ENCODE results near the gene CDT1. TPM values are rescaled to one million over a fixed set of nuclear protein-coding genes. Genes with fewer than 3 reads are reported as not detected.

Gene CDT1
- total and polyA plus RNA-seq, 9 donors, result 0.18 to 3.2 (median 0.95) TPM; not detected in 1

- peak overlapping the region; percentile 65 for H3K4me3 ChIP-seq
- no peaks in the 10 kb centered on the region for H3K36me3 ChIP-seq
- H3K9me3 ChIP-seq, result no peaks in the 10 kb centered on the region
- peaks cover 7% of the 10 kb centered on the region for H3K4me1 ChIP-seq (ENCODE audit: insufficient read depth)
- peak overlapping the region; percentile 56 to 93 for H3K27ac ChIP-seq
- peak; percentile 88 for TF ChIP-seq POLR2A (IDR thresholded peaks at IDR 0.05)
- TF ChIP-seq CTCF (IDR thresholded peaks at IDR 0.05), result no peak
- no peaks in the 10 kb centered on the region for H3K27me3 ChIP-seq
- WGBS, 3 donors, result 1% methylated on average over 43 to 65 of the region's 65 CpGs
- peak; percentile 82 to 91 (median 86) for DNase-seq
- intact Hi-C loops (cut with DNase I), result loop anchor here in 2 of 4 donors (1.0 to 5.0 kb wide), 2 partner anchors 8 to 46 kb away; partner anchors contain the start of genes CDT1 (in 1 of the 2), GALNS (in 1 of the 2) and TRAPPC2L (in 1 of the 2)
These were observed 7.6 kb downstream of the CDT1 start for GRCh38 chr16:88810912-88811768.

- Histone ChIP-seq H3K27me3 (no peaks in the 10 kb centered on the region), H3K4me3 (peak within 1 kb of the TSS; percentile 65), H3K36me3 (no peaks in the 10 kb centered on the region), H3K27ac (peak within 1 kb of the TSS; percentile 93 to 95), H3K9me3 (no peaks in the 10 kb centered on the region), H3K4me1 (ENCODE audit: insufficient read depth) (peaks cover 7% of the 10 kb centered on the region)
- intact Hi-C loops (cut with DNase I), result loop anchor here in 2 of 4 donors (1.0 to 5.0 kb wide), 4 partner anchors 9 to 73 kb away; partner anchors contain the start of genes GALNS (in 2 of the 2), TRAPPC2L (in 2 of the 2) and CDT1 (in 1 of the 2)
- TF ChIP-seq CTCF (IDR thresholded peaks at IDR 0.05) (peak in 2 of 3 donors; percentile 37 to 55), POLR2A (IDR thresholded peaks at IDR 0.05) (peak; percentile 73), EP300 (IDR thresholded peaks at IDR 0.05) (no peak)
- 0 to 1% (median 0%) methylated on average over 61 to 84 of the region's 84 CpGs for WGBS, 3 donors
- peak; percentile 95 to 99 (median 97) for DNase-seq
These were observed 8.4 kb downstream of the CDT1 start, which contains the start of gene APRT for GRCh38 chr16:88811769-88812512. TSS of gene APRT (minus strand) at chr16:88811928. CDS start at chr16:88811899, 29 bp downstream.

- DNase-seq, result peak in 4 of 5 donors; percentile 66 to 73 (median 70)
- TF ChIP-seq EP300 (IDR thresholded peaks at IDR 0.05), result no peak
- TF ChIP-seq CTCF (IDR thresholded peaks at IDR 0.05), result peak in 1 of 3 donors; percentile 2
- intact Hi-C loops (cut with DNase I), result loop anchor here in 2 of 4 donors (2.0 to 5.0 kb wide), 3 partner anchors 44 to 74 kb away; partner anchors contain the start of genes GALNS (in 2 of the 2) and TRAPPC2L (in 2 of the 2)
These were observed 9.1 kb downstream of the CDT1 start for GRCh38 chr16:88812513-88813268.

More at GRCh38 chr16:88812513-88813268, 9.1 kb downstream of the CDT1 start:
- H3K27ac ChIP-seq, result peak overlapping the region; percentile 93 to 95
- 29 to 40% (median 40%) methylated on average over 26 to 37 of the region's 37 CpGs for WGBS, 3 donors
- H3K9me3 ChIP-seq, result no peaks in the 10 kb centered on the region
- H3K4me1 ChIP-seq (ENCODE audit: insufficient read depth), result peaks cover 7% of the 10 kb centered on the region
- H3K36me3 ChIP-seq, result no peaks in the 10 kb centered on the region
- H3K4me3 ChIP-seq, result peak overlapping the region; percentile 65
- no peaks in the 10 kb centered on the region for H3K27me3 ChIP-seq

All from ovary (tissue), 9 donors.